ENCODE measurements around the gene VPS13D.

VPS13D gene

GRCh38 chr1:12456979-12457378, 227.1 kb downstream of the VPS13D start:
- Histone ChIP-seq H3K4me3 (ENCODE audit: low read length) (no peak overlapping the region), H3K27ac (ENCODE audit: low read depth, low read length) (no peak overlapping the region), H4K20me1 (ENCODE audit: control insufficient read depth, insufficient read depth, low read depth, low read length) (no peaks in the 10 kb centered on the region; the same call in 1 of the 2 replicates), H3F3A (ENCODE audit: control insufficient read depth, insufficient read depth) (no peaks in the 10 kb centered on the region), H3K4me2 (ENCODE audit: low read length) (no peak overlapping the region), H3K9me3 (ENCODE audit: control insufficient read depth, insufficient read depth, low read length) (no peaks in the 10 kb centered on the region), H3K27me3 (ENCODE audit: control insufficient read depth, low read length) (no peaks in the 10 kb centered on the region), H3K4me1 (ENCODE audit: control insufficient read depth, low read length) (no peaks in the 10 kb centered on the region), H3K79me2 (ENCODE audit: control insufficient read depth, low read length) (no peaks in the 10 kb centered on the region), H3K9me2 (replicated peaks; ENCODE audit: control insufficient read depth, low read length) (no peaks in the 10 kb centered on the region), H3K36me3 (ENCODE audit: control insufficient read depth, low read length) (peaks cover 3% of the 10 kb centered on the region; the same call in 1 of the 2 replicates)
- TF ChIP-seq CTCF (IDR thresholded peaks at IDR 0.05; ENCODE audit: low read depth, low read length, poor library complexity, severe bottlenecking) (no peak), EZH2phosphoT487 (IDR thresholded peaks at IDR 0.05; ENCODE audit: borderline replicate concordance, low read length) (no peak)

GRCh38 chr1:12457771-12458170, 227.9 kb downstream of the VPS13D start:
- Histone ChIP-seq H3K27me3 (ENCODE audit: control insufficient read depth, low read length) (no peaks in the 10 kb centered on the region), H3K4me3 (ENCODE audit: low read length) (no peak overlapping the region), H3K9me3 (ENCODE audit: control insufficient read depth, insufficient read depth, low read length) (no peaks in the 10 kb centered on the region), H3K9me2 (replicated peaks; ENCODE audit: control insufficient read depth, low read length) (no peaks in the 10 kb centered on the region), H4K20me1 (ENCODE audit: control insufficient read depth, insufficient read depth, low read depth, low read length) (no peaks in the 10 kb centered on the region; the same call in 1 of the 2 replicates), H3K27ac (ENCODE audit: low read depth, low read length) (no peak overlapping the region), H3K36me3 (ENCODE audit: control insufficient read depth, low read length) (peaks cover 3% of the 10 kb centered on the region; the same call in 1 of the 2 replicates), H3K4me1 (ENCODE audit: control insufficient read depth, low read length) (no peaks in the 10 kb centered on the region), H3F3A (ENCODE audit: control insufficient read depth, insufficient read depth) (no peaks in the 10 kb centered on the region), H3K79me2 (ENCODE audit: control insufficient read depth, low read length) (no peaks in the 10 kb centered on the region), H3K4me2 (ENCODE audit: low read length) (no peak overlapping the region)
- no peak for TF ChIP-seq EZH2phosphoT487 (IDR thresholded peaks at IDR 0.05; ENCODE audit: borderline replicate concordance, low read length)
- TF ChIP-seq CTCF (IDR thresholded peaks at IDR 0.05; ENCODE audit: low read depth, low read length, poor library complexity, severe bottlenecking): no peak

- no peaks in the 10 kb centered on the region for H3K27me3 ChIP-seq (ENCODE audit: control insufficient read depth, low read length)
- H3K36me3 ChIP-seq (ENCODE audit: control insufficient read depth, low read length): peaks cover 3% of the 10 kb centered on the region; the same call in 1 of the 2 replicates
- no peaks in the 10 kb centered on the region; the same call in 1 of the 2 replicates for H4K20me1 ChIP-seq (ENCODE audit: control insufficient read depth, insufficient read depth, low read depth, low read length)
- TF ChIP-seq EZH2phosphoT487 (IDR thresholded peaks at IDR 0.05; ENCODE audit: borderline replicate concordance, low read length) (no peak), CTCF (IDR thresholded peaks at IDR 0.05; ENCODE audit: low read depth, low read length, poor library complexity, severe bottlenecking) (no peak)
- H3F3A ChIP-seq (ENCODE audit: control insufficient read depth, insufficient read depth): no peaks in the 10 kb centered on the region
- no peaks in the 10 kb centered on the region for H3K4me1 ChIP-seq (ENCODE audit: control insufficient read depth, low read length)
- H3K4me3 ChIP-seq (ENCODE audit: low read length): no peak overlapping the region
- no peaks in the 10 kb centered on the region for H3K9me3 ChIP-seq (ENCODE audit: control insufficient read depth, insufficient read depth, low read length)
- no peak overlapping the region for H3K27ac ChIP-seq (ENCODE audit: low read depth, low read length)
- H3K4me2 ChIP-seq (ENCODE audit: low read length): no peak overlapping the region
- no peaks in the 10 kb centered on the region for H3K79me2 ChIP-seq (ENCODE audit: control insufficient read depth, low read length)
- H3K9me2 ChIP-seq (replicated peaks; ENCODE audit: control insufficient read depth, low read length): no peaks in the 10 kb centered on the region
Observed at GRCh38 chr1:12458571-12458970, 228.7 kb downstream of the VPS13D start.

Measured in DOHH2 (cell line).